ENCODE measurements around the gene RFX8. TPM values are rescaled to one million over a fixed set of nuclear protein-coding genes. Genes with fewer than 3 reads are reported as not detected.
A peak's percentile ranks its signal among the peaks of the same experiment; 100 is the strongest.

The RFX8 gene
- total RNA-seq, 1 experiment from 2014 or later = 0.68 TPM

DNA sequence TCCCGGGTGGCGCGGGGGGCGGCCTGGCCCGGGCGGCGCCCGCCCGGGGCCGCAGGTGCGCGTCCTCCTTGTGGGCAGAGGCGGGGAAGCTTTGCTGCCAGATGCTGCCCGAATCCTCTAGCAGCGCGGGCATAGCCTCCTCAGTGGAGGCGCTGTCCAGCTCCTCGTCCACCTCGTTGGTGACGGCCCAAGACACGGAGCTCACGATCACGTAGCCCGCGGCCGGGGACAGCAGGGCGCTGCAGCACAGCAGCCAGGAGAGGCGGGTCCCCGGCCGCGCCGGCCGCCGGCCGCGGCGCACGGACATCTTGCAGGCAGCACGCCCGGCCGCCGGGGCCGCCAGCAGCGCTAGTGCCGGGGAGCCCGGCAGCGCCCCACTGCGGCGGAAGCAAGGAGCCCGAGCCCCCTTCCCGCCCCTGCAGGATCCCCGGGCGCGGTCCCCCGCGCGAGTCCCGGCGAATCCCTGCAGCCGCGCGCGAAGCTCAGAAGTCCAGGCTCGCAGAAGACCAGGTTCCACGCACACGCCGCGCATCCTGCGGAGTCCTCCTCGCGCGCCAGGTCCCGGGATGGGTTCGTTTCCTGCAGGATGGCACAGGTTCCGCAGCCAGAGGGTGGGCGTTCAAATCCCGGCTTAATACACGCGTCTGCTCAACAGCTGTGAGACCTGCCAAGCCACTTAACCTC lies 87.6 kb downstream of the RFX8 start, which contains the start of gene CREG2:
TSS of gene CREG2 (minus strand) at position 353 of the 684 bp plus-strand sequence. CDS start at position 307, 46 bp downstream.
- DNase-seq (ENCODE audit: low read depth in 1 of 2, low spot score in 2 of 2) = peak; percentile 46 to 74
- peaks cover 23% of the 10 kb centered on the region for H3K4me1 ChIP-seq (replicated peaks)
- peaks cover 33% of the 10 kb centered on the region for H3K27me3 ChIP-seq (replicated peaks)
- H3K9me3 ChIP-seq (replicated peaks) = no peaks in the 10 kb centered on the region
- H3K4me3 ChIP-seq = peak within 1 kb of the TSS; percentile 36
- no peaks in the 10 kb centered on the region for H3K36me3 ChIP-seq
- no peak within 1 kb of the TSS for H3K27ac ChIP-seq

DNA sequence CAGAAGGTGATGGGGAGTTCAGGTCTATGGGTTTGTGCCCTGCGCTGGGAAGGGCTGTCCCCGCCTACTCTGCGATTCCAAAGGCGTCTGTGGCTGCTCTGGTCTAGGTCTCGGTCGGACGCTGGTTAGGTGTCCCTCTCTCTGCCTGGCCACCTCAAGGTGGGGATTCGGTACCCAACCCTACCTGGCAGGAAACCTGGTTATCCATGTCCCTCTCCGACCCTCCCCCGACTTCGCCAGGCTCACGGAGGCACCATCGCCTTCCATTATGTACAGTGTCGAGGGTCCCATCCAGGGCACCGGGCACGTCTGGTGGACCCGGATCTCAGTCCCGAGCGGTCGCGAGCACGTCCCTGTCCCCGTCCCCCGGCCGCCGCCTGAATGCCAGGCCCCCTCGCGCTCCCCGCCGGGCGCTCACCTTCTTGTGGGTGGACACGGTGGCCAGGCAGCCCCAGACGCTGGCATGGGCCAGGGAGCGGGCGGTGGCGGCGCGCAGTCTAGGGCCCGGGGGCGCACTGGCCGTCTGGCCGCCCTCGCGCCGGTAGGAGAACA lies 88.2 kb downstream of the RFX8 start:
- Histone ChIP-seq H3K4me3 (peak overlapping the region; percentile 36), H3K9me3 (replicated peaks) (no peaks in the 10 kb centered on the region), H3K27me3 (replicated peaks) (peaks cover 33% of the 10 kb centered on the region), H3K36me3 (no peaks in the 10 kb centered on the region), H3K4me1 (replicated peaks) (peaks cover 23% of the 10 kb centered on the region), H3K27ac (no peak overlapping the region)
- no peak for DNase-seq (ENCODE audit: low read depth in 1 of 2, low spot score in 2 of 2)

DNA sequence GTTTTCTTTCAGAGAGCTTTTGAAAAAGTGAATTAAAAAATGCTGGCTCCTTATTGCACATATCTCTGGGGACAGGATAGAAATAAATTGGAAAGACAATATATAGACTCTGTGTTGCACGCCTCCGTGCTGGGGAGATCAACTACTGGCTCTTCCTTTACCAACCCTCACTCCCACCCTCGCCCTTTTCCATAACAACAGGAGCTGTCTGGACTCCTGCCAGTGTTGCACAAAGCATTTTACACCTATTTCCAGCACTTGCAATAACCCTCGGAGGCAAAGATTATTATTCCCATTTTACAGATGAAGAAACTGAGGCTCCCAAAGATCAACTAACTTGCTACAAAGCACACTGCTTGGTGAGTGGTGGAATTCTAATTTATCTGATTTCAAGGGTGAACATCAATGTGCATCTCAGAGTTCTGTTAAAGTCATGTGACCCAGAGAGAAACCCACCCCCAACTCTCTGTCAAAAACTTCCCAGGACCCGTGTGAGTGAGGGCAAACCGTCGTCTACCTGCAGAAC lies 91.8 kb downstream of the RFX8 start:
- Histone ChIP-seq H3K36me3 (no peaks in the 10 kb centered on the region), H3K4me1 (replicated peaks) (peaks cover 26% of the 10 kb centered on the region), H3K27me3 (replicated peaks) (peaks cover 29% of the 10 kb centered on the region), H3K9me3 (replicated peaks) (no peaks in the 10 kb centered on the region), H3K27ac (no peak overlapping the region), H3K4me3 (no peak overlapping the region)
- no peak for DNase-seq (ENCODE audit: low read depth in 1 of 2, low spot score in 2 of 2)

DNA sequence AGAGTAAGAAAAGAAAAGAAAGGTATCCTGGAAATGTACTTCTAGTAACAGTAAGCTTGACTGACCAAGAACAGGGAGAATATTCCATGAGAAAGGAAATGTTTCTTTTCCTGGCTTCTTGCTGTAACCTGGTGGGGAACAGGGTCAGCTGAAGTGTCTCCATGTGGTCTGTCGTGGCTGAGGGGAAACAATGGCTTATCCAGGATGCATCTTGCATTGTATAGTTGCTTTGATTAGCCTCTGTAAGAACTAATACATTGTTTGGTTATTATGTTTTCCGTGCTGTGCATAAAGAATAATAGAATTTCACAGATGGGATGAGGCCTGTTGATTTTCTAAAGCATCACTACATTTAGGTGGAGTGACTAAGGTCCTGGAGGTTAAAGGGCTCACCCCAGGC lies 92.5 kb downstream of the RFX8 start:
- Histone ChIP-seq H3K27ac (no peak overlapping the region), H3K4me1 (replicated peaks) (peaks cover 20% of the 10 kb centered on the region), H3K27me3 (replicated peaks) (peaks cover 23% of the 10 kb centered on the region), H3K4me3 (no peak overlapping the region), H3K9me3 (replicated peaks) (no peaks in the 10 kb centered on the region), H3K36me3 (no peaks in the 10 kb centered on the region)
- DNase-seq (ENCODE audit: low read depth in 1 of 2, low spot score in 2 of 2) = no peak

DNA sequence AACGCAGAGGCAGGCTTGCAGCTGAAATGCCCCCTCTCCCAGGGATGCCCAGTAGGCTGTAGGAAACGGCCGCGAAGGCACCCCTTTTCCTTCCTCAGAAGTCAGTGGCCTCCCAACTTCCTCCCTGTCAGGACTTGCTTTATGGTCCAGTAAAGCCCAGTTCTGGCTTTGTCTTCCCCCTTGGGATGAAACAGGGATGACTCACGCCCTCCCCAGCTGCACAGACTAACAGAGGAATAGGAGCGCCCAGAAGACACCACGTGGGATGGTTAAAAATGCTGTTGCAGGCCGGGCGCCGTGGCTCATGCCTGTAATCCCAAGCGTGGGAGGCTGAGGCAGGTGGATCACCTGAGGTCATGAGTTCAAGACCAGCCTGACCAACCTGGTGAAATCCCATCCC lies 94.5 kb downstream of the RFX8 start:
- Histone ChIP-seq H3K27me3 (replicated peaks) (peaks cover 2% of the 10 kb centered on the region), H3K4me3 (no peak overlapping the region), H3K4me1 (replicated peaks) (peaks cover 9% of the 10 kb centered on the region), H3K27ac (no peak overlapping the region), H3K9me3 (replicated peaks) (no peaks in the 10 kb centered on the region), H3K36me3 (no peaks in the 10 kb centered on the region)
- peak; percentile 42 to 67 for DNase-seq (ENCODE audit: low read depth in 1 of 2, low spot score in 2 of 2)

DNA sequence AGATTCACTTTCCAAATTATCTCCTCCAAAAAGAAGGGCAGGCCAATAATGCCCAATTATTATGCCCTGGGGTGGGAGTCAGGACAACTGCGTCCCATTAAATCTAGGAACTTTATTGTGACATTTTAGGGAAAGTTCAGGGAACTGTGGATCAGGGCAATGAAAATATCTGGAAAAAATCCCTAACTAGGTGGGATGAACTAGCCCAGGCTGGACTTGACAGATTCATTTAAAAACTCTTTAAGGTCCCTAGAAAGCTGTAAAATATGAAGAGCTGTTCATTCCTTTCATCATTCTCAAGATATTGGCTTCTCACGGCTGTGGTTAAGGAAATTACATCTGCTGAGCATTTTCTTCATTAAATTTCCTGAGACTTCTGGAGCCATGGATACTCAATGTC lies 95.8 kb downstream of the RFX8 start:
- Histone ChIP-seq H3K27ac (no peak overlapping the region), H3K9me3 (replicated peaks) (no peaks in the 10 kb centered on the region), H3K4me3 (no peak overlapping the region), H3K4me1 (replicated peaks) (peaks cover 9% of the 10 kb centered on the region), H3K27me3 (replicated peaks) (no peaks in the 10 kb centered on the region), H3K36me3 (no peaks in the 10 kb centered on the region)
- DNase-seq (ENCODE audit: low read depth in 1 of 2, low spot score in 2 of 2) = no peak

DNA sequence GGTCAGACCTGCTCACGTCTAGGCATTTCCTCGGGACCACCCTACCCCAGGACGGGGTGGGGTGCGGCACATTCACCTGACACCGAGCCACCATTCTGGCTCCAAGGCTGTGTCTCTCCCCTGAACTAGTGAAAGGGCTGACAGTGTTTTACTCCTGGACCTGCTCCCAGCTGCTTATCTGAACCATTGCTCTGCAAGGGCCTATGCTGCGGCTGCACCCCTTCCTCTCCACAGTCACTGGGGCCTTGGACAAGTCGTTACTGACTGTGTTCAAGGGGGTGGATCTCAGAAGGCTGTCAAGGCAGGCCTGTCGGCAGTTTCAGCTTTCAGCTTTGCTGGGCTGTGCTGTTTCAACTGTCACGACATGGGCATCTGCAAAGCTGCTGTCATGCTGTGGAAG lies 99.3 kb downstream of the RFX8 start:
- Histone ChIP-seq H3K4me1 (replicated peaks) (peaks cover 12% of the 10 kb centered on the region), H3K27ac (no peak overlapping the region), H3K9me3 (replicated peaks) (no peaks in the 10 kb centered on the region), H3K27me3 (replicated peaks) (no peaks in the 10 kb centered on the region), H3K4me3 (no peak overlapping the region), H3K36me3 (no peaks in the 10 kb centered on the region)
- no peak for DNase-seq (ENCODE audit: low read depth in 1 of 2, low spot score in 2 of 2)

DNA sequence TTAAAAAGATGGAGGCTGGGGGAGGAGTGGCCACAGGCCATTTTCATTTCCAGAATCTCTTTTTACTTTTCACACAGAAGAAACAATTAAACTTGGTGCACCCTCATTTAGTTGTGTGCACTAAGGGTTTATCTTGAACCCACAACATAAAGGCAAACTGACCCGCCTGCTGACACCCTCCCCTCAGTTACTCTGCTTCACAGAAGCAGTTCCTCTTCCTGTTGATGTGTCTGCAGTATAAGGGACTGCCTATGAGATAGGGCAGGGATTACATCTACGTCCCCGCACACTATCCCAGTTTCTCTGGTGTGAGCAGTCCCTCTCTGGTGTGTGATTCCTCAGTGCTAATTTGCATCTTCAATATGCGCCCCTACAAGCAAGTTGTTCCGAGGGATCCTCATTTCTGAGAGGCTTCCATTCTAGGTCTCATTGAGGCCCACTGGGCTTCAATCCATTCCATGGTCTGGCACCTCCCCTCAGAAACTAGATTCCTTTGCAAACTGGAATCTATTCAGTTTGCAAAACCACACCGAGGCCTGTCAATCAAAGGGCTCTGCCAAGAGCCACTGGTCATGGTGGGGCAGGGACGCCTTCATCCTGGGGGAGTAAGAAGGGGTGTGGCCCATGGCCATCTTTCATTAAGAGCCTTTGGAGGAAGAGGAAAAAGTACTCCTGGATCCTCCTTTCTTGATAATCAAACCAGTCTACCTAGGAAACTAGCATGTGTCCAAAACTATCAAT lies 99.9 kb downstream of the RFX8 start:
- Histone ChIP-seq H3K27me3 (replicated peaks) (no peaks in the 10 kb centered on the region), H3K4me3 (no peak overlapping the region), H3K9me3 (replicated peaks) (no peaks in the 10 kb centered on the region), H3K27ac (no peak overlapping the region), H3K36me3 (no peaks in the 10 kb centered on the region), H3K4me1 (replicated peaks) (peaks cover 6% of the 10 kb centered on the region)
- DNase-seq (ENCODE audit: low read depth in 1 of 2, low spot score in 2 of 2) = no peak

DNA sequence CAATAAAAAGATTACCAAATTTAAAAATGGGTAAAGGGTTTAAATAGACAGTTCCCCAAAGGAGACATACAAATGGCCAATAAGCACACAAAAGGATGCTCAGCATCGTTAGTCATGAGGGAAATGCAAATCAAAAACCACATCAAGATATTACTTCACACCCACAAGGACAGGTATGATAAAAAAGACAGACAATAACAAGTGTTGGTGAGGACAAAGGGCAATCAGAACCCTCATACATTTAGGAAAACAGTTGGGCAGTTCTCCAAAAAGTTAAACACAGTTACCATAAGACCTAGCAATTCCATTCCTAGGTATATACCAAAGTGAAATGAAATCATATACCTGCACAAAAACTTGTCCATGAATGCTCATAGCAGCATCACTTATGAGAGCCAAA lies 102.1 kb downstream of the RFX8 start:
- no peak overlapping the region for H3K4me3 ChIP-seq
- H3K27ac ChIP-seq = no peak overlapping the region
- H3K4me1 ChIP-seq (replicated peaks) = peaks cover 6% of the 10 kb centered on the region
- H3K27me3 ChIP-seq (replicated peaks) = no peaks in the 10 kb centered on the region
- no peaks in the 10 kb centered on the region for H3K9me3 ChIP-seq (replicated peaks)
- no peak for DNase-seq (ENCODE audit: low read depth in 1 of 2, low spot score in 2 of 2)
- H3K36me3 ChIP-seq = no peaks in the 10 kb centered on the region

DNA sequence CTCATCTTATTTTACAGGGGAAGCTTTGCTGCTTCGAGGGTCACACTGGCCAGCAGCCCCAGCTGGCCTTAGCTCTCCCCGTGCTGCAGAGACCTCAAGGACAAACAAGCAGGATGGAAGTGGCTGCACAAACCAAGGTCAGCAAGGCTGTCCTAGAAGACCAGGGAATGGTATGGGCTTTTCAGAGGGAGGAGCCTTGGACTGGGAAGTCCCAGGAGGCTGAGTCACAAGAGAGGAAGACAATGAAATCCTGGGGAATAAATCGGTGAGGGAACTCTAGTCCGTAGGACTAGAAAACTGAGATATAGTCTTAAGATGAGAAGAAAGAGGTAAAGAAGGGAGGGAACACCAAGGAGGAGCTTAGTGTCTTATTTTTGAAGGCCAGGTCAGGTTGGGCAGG lies 103.3 kb downstream of the RFX8 start:
- peak in 1 of 2 experiments; percentile 22 for DNase-seq (ENCODE audit: low read depth in 1 of 2, low spot score in 2 of 2)
- Histone ChIP-seq H3K4me1 (replicated peaks) (peaks cover 6% of the 10 kb centered on the region), H3K36me3 (no peaks in the 10 kb centered on the region), H3K27me3 (replicated peaks) (no peaks in the 10 kb centered on the region), H3K27ac (no peak overlapping the region), H3K9me3 (replicated peaks) (no peaks in the 10 kb centered on the region), H3K4me3 (no peak overlapping the region)

DNA sequence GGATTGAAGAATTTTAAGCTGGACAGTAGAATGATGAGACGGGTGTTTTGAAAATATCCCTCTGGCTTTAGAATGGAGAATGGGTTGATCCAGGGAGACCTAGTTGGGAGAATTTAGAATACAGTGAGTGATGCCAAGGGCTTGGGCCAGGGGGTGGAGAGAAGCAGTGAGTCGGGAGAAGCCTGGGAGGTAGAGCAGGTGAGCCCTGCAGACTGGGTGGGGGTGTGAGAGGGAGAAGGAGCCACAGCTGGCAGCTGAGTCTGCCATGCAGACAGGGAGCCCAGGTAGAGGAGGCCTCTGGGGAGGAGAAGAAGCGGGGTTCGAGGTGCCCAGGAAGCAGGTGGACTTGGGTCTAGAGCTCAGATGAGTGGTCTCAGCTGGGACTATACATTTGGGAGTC lies 105.8 kb downstream of the RFX8 start:
- Histone ChIP-seq H3K4me3 (no peak overlapping the region), H3K27me3 (replicated peaks) (no peaks in the 10 kb centered on the region), H3K9me3 (replicated peaks) (no peaks in the 10 kb centered on the region), H3K4me1 (replicated peaks) (peaks cover 6% of the 10 kb centered on the region), H3K36me3 (no peaks in the 10 kb centered on the region), H3K27ac (no peak overlapping the region)
- no peak for DNase-seq (ENCODE audit: low read depth in 1 of 2, low spot score in 2 of 2)

DNA sequence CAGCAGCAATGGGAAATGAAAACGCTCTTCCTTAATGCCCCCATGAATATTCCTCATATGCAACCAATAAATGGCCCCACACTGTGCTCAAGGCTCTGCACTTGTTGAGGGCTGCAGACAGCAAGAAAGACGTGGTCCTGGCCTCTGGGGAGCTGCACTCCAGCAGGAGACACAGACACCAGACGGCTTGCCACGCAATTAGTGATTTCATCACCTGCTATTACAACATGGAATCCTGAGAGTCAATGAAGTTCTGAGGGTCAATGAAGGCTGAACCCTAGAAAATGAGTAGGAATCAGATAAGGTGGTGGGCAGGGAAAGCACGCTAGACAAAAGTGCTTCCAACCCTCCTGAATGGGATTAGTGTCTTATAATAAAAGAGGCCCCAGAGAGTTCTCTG lies 106.5 kb downstream of the RFX8 start:
- Histone ChIP-seq H3K4me3 (no peak overlapping the region), H3K4me1 (replicated peaks) (peaks cover 6% of the 10 kb centered on the region), H3K27ac (no peak overlapping the region), H3K36me3 (no peaks in the 10 kb centered on the region), H3K27me3 (replicated peaks) (no peaks in the 10 kb centered on the region), H3K9me3 (replicated peaks) (no peaks in the 10 kb centered on the region)
- DNase-seq (ENCODE audit: low read depth in 1 of 2, low spot score in 2 of 2) = no peak

DNA sequence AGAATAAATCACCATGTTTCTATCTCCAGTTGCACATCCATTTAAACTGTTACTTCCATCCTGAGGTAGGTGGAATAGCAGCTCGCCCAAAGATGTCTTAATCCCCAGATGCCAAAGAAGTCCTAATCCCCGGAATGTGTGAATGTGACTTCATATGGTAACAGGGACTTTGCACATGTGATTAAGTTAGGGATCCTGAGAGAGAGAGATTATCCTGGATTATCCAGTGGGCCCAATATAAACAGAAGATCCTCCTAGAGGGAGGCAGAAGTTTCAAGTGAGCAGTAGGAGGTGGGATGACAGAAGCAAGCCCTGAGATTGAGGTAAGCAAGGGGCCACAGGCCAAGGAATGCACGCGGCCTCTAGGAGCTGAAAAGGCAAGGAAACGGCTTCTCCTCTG lies 107.4 kb downstream of the RFX8 start:
- H3K4me1 ChIP-seq (replicated peaks) = peaks cover 6% of the 10 kb centered on the region
- no peak overlapping the region for H3K27ac ChIP-seq
- no peaks in the 10 kb centered on the region for H3K9me3 ChIP-seq (replicated peaks)
- no peak overlapping the region for H3K4me3 ChIP-seq
- no peak for DNase-seq (ENCODE audit: low read depth in 1 of 2, low spot score in 2 of 2)
- no peaks in the 10 kb centered on the region for H3K36me3 ChIP-seq
- H3K27me3 ChIP-seq (replicated peaks) = no peaks in the 10 kb centered on the region

DNA sequence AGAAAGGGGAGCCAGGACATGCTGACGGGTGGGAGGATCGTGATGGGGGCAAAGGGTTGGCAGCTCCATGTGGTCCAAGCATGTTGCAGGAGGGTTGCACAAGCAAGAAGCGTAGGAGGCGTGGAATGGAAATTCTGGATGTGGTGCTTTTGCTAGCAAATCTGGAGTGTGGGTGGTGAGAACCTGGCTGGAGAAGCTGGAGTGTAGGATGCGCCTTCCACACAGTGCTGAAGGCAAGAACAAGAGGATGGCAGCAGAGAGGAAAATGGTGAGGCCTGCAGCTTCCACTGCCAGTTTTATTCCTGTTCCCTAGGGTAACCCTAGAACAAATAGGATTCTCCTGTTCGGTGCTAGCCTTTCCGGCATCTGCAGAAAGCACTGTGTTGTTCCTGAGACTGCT lies 110.0 kb downstream of the RFX8 start:
- H3K36me3 ChIP-seq = no peaks in the 10 kb centered on the region
- DNase-seq (ENCODE audit: low read depth in 1 of 2, low spot score in 2 of 2) = no peak
- no peak overlapping the region for H3K4me3 ChIP-seq
- 0 out of 2 replicates have a peak, but pooled peaks cover 5% of the 10 kb centered on the region for H3K27me3 ChIP-seq (replicated peaks)
- no peak overlapping the region for H3K27ac ChIP-seq
- H3K4me1 ChIP-seq (replicated peaks) = no peaks in the 10 kb centered on the region
- H3K9me3 ChIP-seq (replicated peaks) = no peaks in the 10 kb centered on the region

Data from SJSA1 (cell line).